Mesendoderm (in vitro differentiated cells): ENCODE data around the gene PCBP3.

Source experiments
- DNase-seq: peaks from one replicate; pipeline ENCODE4 v3.0.0; 2013
- H2AK5ac ChIP-seq: 2 replicates; pipeline ENCODE4 v1.6.1; 2013; ENCODE audit warnings: low read length, inconsistent platforms
- H2BK120ac ChIP-seq: 2 replicates; pipeline ENCODE4 v1.6.1; 2013; ENCODE audit warnings: low read depth, mild to moderate bottlenecking, low read length, moderate library complexity, mixed read lengths
- H2BK15ac ChIP-seq: replicated peaks from 2 replicates; pipeline ENCODE4 v1.6.1; 2013; ENCODE audit warnings: low read depth, mild to moderate bottlenecking, moderate library complexity
- H2BK5ac ChIP-seq: 2 replicates; pipeline ENCODE4 v1.6.1; 2013; ENCODE audit warnings: low read length, inconsistent platforms
- H3K18ac ChIP-seq: 2 replicates; pipeline ENCODE4 v1.6.1; 2013; ENCODE audit warnings: mild to moderate bottlenecking, low read length, mixed read lengths
- H3K23ac ChIP-seq: one replicate; pipeline ENCODE4 v1.6.1; 2013; ENCODE audit warnings: low read length
- H3K27ac ChIP-seq: 2 replicates; pipeline ENCODE4 v1.5.1; 2013; ENCODE audit warnings: low read depth, mild to moderate bottlenecking, inconsistent platforms, low read length, moderate library complexity
- H3K27me3 ChIP-seq: 2 replicates; pipeline ENCODE4 v1.6.1; 2013; ENCODE audit warnings: low read length, control low read depth, mild to moderate bottlenecking, inconsistent platforms; ENCODE audit not compliant: insufficient read depth, poor library complexity
- H3K36me3 ChIP-seq: 2 replicates; pipeline ENCODE4 v1.6.1; 2013; ENCODE audit warnings: low read length, inconsistent platforms; ENCODE audit not compliant: control insufficient read depth, insufficient read depth
- H3K4ac ChIP-seq: one replicate; pipeline ENCODE4 v1.6.1; 2013; ENCODE audit warnings: low read depth, mild to moderate bottlenecking, low read length, moderate library complexity
- H3K4me1 ChIP-seq: 2 replicates; pipeline ENCODE4 v1.6.1; 2013; ENCODE audit warnings: low read depth, low read length, inconsistent platforms; ENCODE audit not compliant: control insufficient read depth
- H3K4me2 ChIP-seq: 2 replicates; pipeline ENCODE4 v1.6.1; 2013; ENCODE audit warnings: low read length
- H3K4me3 ChIP-seq: 2 replicates; pipeline ENCODE4 v1.5.1; 2013; ENCODE audit warnings: mild to moderate bottlenecking, low read length
- H3K56ac ChIP-seq: one replicate; pipeline ENCODE4 v1.6.1; 2013; ENCODE audit warnings: low read length
- H3K79me1 ChIP-seq: 2 replicates; pipeline ENCODE4 v1.6.1; 2013; ENCODE audit warnings: low read length, inconsistent platforms
- H3K79me2 ChIP-seq: 2 replicates; pipeline ENCODE4 v1.6.1; 2013; ENCODE audit warnings: mild to moderate bottlenecking, low read length; ENCODE audit not compliant: control insufficient read depth, insufficient read depth
- H3K9ac ChIP-seq: 2 replicates; pipeline ENCODE4 v1.6.1; 2013; ENCODE audit warnings: low read length, inconsistent platforms
- H4K5ac ChIP-seq: one replicate; pipeline ENCODE4 v1.6.1; 2013; ENCODE audit warnings: low read length
- H4K8ac ChIP-seq: one replicate; pipeline ENCODE4 v1.6.1; 2013; ENCODE audit warnings: low read depth, mild to moderate bottlenecking, control low read depth, low read length, moderate library complexity
- WGBS: extraction: QIAGEN DNeasy Blood & Tissue Kit; methylation state at CpG from one replicate; pipeline ENCODE4 v1.1.7; 2013; ENCODE audit warnings: low lambda C conversion rate, missing lambda C conversion rate; ENCODE audit not compliant: insufficient coverage; ENCODE audit errors: extremely low coverage; 5-methylcytosine and 5-hydroxymethylcytosine counted together

PCBP3 gene

GRCh38 chr21:45839274-45839673 lies 195.7 kb downstream of the PCBP3 start:
- Histone ChIP-seq H3K27ac (no peak overlapping the region), H3K36me3 (no peaks in the 10 kb centered on the region), H3K79me1 (no peaks in the 10 kb centered on the region), H3K4ac (no peak overlapping the region), H3K4me1 (no peaks in the 10 kb centered on the region), H3K9ac (no peak overlapping the region), H3K18ac (no peak overlapping the region), H3K4me2 (no peak overlapping the region), H2BK120ac (no peak overlapping the region), H3K56ac (no peak overlapping the region), H3K4me3 (no peak overlapping the region), H2BK5ac (no peak overlapping the region), H3K27me3 (no peaks in the 10 kb centered on the region), H4K8ac (no peak overlapping the region), H4K5ac (no peak overlapping the region), H2AK5ac (no peak overlapping the region), H3K23ac (no peak overlapping the region), H2BK15ac (no peak overlapping the region), H3K79me2 (no peaks in the 10 kb centered on the region)
- no CpG with 5 or more reads among the region's 3 CpGs for WGBS
- no peak for DNase-seq

- DNase-seq, result no peak
- Histone ChIP-seq H3K4me3 (no peak overlapping the region), H2BK15ac (no peak overlapping the region), H3K27me3 (no peaks in the 10 kb centered on the region), H3K4me1 (no peaks in the 10 kb centered on the region), H3K4ac (no peak overlapping the region), H2AK5ac (no peak overlapping the region), H3K36me3 (no peaks in the 10 kb centered on the region), H3K56ac (no peak overlapping the region), H3K79me2 (no peaks in the 10 kb centered on the region), H3K9ac (no peak overlapping the region), H2BK120ac (no peak overlapping the region), H3K23ac (no peak overlapping the region), H4K5ac (no peak overlapping the region), H3K27ac (no peak overlapping the region), H2BK5ac (no peak overlapping the region), H4K8ac (no peak overlapping the region), H3K18ac (no peak overlapping the region), H3K4me2 (no peak overlapping the region), H3K79me1 (no peaks in the 10 kb centered on the region)
- no CpG with 5 or more reads among the region's 8 CpGs for WGBS
Observed at GRCh38 chr21:45841033-45841432, 197.5 kb downstream of the PCBP3 start.

- Histone ChIP-seq H3K56ac (no peak overlapping the region), H4K8ac (no peak overlapping the region), H3K23ac (no peak overlapping the region), H3K79me2 (no peaks in the 10 kb centered on the region), H3K4me2 (no peak overlapping the region), H3K4ac (no peak overlapping the region), H2BK120ac (no peak overlapping the region), H2BK5ac (no peak overlapping the region), H2AK5ac (no peak overlapping the region), H4K5ac (no peak overlapping the region), H3K4me1 (no peaks in the 10 kb centered on the region), H3K79me1 (no peaks in the 10 kb centered on the region), H3K4me3 (no peak overlapping the region), H3K18ac (no peak overlapping the region), H2BK15ac (no peak overlapping the region), H3K27ac (no peak overlapping the region), H3K9ac (no peak overlapping the region), H3K36me3 (no peaks in the 10 kb centered on the region), H3K27me3 (no peaks in the 10 kb centered on the region)
- no peak for DNase-seq
- WGBS, result no CpG with 5 or more reads among the region's 2 CpGs
Observed at GRCh38 chr21:45843426-45843825, 199.9 kb downstream of the PCBP3 start.

GRCh38 chr21:45844181-45844580 lies 200.7 kb downstream of the PCBP3 start:
- no peak for DNase-seq
- no peak overlapping the region for H3K56ac ChIP-seq
- H3K18ac ChIP-seq, result no peak overlapping the region
- no peak overlapping the region for H3K4me3 ChIP-seq
- H4K5ac ChIP-seq, result no peak overlapping the region
- no peaks in the 10 kb centered on the region for H3K79me1 ChIP-seq
- no peaks in the 10 kb centered on the region for H3K36me3 ChIP-seq
- no peaks in the 10 kb centered on the region for H3K27me3 ChIP-seq
- no peak overlapping the region for H3K23ac ChIP-seq
- WGBS, result no CpG with 5 or more reads among the region's 8 CpGs
- no peak overlapping the region for H3K9ac ChIP-seq
- H4K8ac ChIP-seq, result no peak overlapping the region
- no peak overlapping the region for H3K27ac ChIP-seq
- H2BK120ac ChIP-seq, result no peak overlapping the region
- H2AK5ac ChIP-seq, result no peak overlapping the region
- H2BK5ac ChIP-seq, result no peak overlapping the region
- no peaks in the 10 kb centered on the region for H3K4me1 ChIP-seq
- no peak overlapping the region for H3K4ac ChIP-seq
- no peak overlapping the region for H2BK15ac ChIP-seq
- no peaks in the 10 kb centered on the region for H3K79me2 ChIP-seq
- no peak overlapping the region for H3K4me2 ChIP-seq

GRCh38 chr21:45845063-45845769 lies 201.7 kb downstream of the PCBP3 start:
- no peaks in the 10 kb centered on the region for H3K4me1 ChIP-seq
- H2BK15ac ChIP-seq, result no peak overlapping the region
- no peaks in the 10 kb centered on the region for H3K36me3 ChIP-seq
- no peak overlapping the region for H3K4ac ChIP-seq
- no peak for DNase-seq
- H3K18ac ChIP-seq, result no peak overlapping the region
- no peak overlapping the region for H3K56ac ChIP-seq
- no peak overlapping the region for H3K27ac ChIP-seq
- no peak overlapping the region for H4K8ac ChIP-seq
- no peak overlapping the region for H3K4me3 ChIP-seq
- no peaks in the 10 kb centered on the region for H3K27me3 ChIP-seq
- no CpG with 5 or more reads among the region's 12 CpGs for WGBS
- no peak overlapping the region for H4K5ac ChIP-seq
- no peak overlapping the region for H3K23ac ChIP-seq
- H3K79me2 ChIP-seq, result no peaks in the 10 kb centered on the region
- no peaks in the 10 kb centered on the region for H3K79me1 ChIP-seq
- no peak overlapping the region for H3K4me2 ChIP-seq
- H2BK5ac ChIP-seq, result no peak overlapping the region
- H2AK5ac ChIP-seq, result no peak overlapping the region
- H2BK120ac ChIP-seq, result no peak overlapping the region
- no peak overlapping the region for H3K9ac ChIP-seq

- no peak overlapping the region for H3K4me2 ChIP-seq
- no peaks in the 10 kb centered on the region for H3K36me3 ChIP-seq
- no peak overlapping the region for H3K9ac ChIP-seq
- H4K5ac ChIP-seq, result no peak overlapping the region
- no peak overlapping the region for H4K8ac ChIP-seq
- no peaks in the 10 kb centered on the region for H3K79me1 ChIP-seq
- H2BK15ac ChIP-seq, result no peak overlapping the region
- H2BK120ac ChIP-seq, result no peak overlapping the region
- H2BK5ac ChIP-seq, result no peak overlapping the region
- H2AK5ac ChIP-seq, result no peak overlapping the region
- DNase-seq, result no peak
- H3K4ac ChIP-seq, result no peak overlapping the region
- H3K23ac ChIP-seq, result no peak overlapping the region
- no peak overlapping the region for H3K4me3 ChIP-seq
- no peaks in the 10 kb centered on the region for H3K27me3 ChIP-seq
- H3K4me1 ChIP-seq, result no peaks in the 10 kb centered on the region
- H3K56ac ChIP-seq, result no peak overlapping the region
- H3K79me2 ChIP-seq, result no peaks in the 10 kb centered on the region
- H3K27ac ChIP-seq, result no peak overlapping the region
- no CpG with 5 or more reads among the region's 3 CpGs for WGBS
- H3K18ac ChIP-seq, result no peak overlapping the region
Observed at GRCh38 chr21:45845770-45846090, 202.2 kb downstream of the PCBP3 start.
